ENCODE measurements around the gene ME2. TPM values are rescaled to one million over a fixed set of nuclear protein-coding genes. Genes with fewer than 3 reads are reported as not detected.

Gene ME2
- total RNA-seq, 1 experiment from 2014 or later = 49.0 TPM

- H3K27me3 ChIP-seq (ENCODE audit: insufficient read depth, low read length) = no peaks in the 10 kb centered on the region
- H4K20me1 ChIP-seq (ENCODE audit: insufficient read depth) = no peaks in the 10 kb centered on the region
- POLR2A ChIA-PET = no interaction called here
- H3K9ac ChIP-seq (ENCODE audit: low read length) = no peak overlapping the region
- H3K9me3 ChIP-seq (ENCODE audit: control insufficient read depth in 1 of 2, insufficient read depth in 1 of 2, low read depth in 1 of 2, low read length in 2 of 2) = no peaks in the 10 kb centered on the region
- intact Hi-C loops (cut with micrococcal nuclease) = no loop called here
- H3K4me3 ChIP-seq (replicated peaks in 1 of 2; ENCODE audit: low read depth in 1 of 2, low read length in 2 of 2) = no peak overlapping the region
- H3K27ac ChIP-seq (ENCODE audit: low read depth, low read length) = no peak overlapping the region
- ATAC-seq (no peak), DNase-seq (ENCODE audit: low read depth, low spot score) (no peak)
- H3K36me3 ChIP-seq (ENCODE audit: control insufficient read depth in 1 of 2, insufficient read depth in 2 of 2, low read length in 2 of 2) = peaks cover 0 to 7% of the 10 kb centered on the region in 2 experiments; a peak in 2 of 4 replicates
- BruUV-seq (replicated peaks) = no TSS peak
- no peaks in the 10 kb centered on the region for H3K4me1 ChIP-seq (ENCODE audit: control insufficient read depth in 1 of 2, insufficient read depth in 2 of 2, low read length in 2 of 2)
- no peaks in the 10 kb centered on the region for H3K9me2 ChIP-seq (ENCODE audit: insufficient read depth)
- H2AFZ ChIP-seq (ENCODE audit: low read depth, low read length, poor library complexity, severe bottlenecking) = no peak overlapping the region
- RAD21 ChIA-PET (ENCODE audit: low non-redundant PET in 1 of 2, low total read pairs in 2 of 2, uncharacterized antibody in 2 of 2, unreplicated experiment in 2 of 2) = no interaction called here
- no peaks in the 10 kb centered on the region for H3K79me2 ChIP-seq (ENCODE audit: insufficient read depth, low read length)
- TF ChIP-seq CBX3 (IDR thresholded peaks at IDR 0.05; ENCODE audit: low read depth) (no peak), ATF3 (IDR thresholded peaks at IDR 0.05) (no peak), MAX (IDR thresholded peaks at IDR 0.05) (no peak), POLR2A (IDR thresholded peaks at IDR 0.05; ENCODE audit: borderline replicate concordance, extremely low read depth, insufficient read depth, insufficient read length) (no peak), REST (IDR thresholded peaks at IDR 0.05; ENCODE audit: low read depth) (no peak), RAD21 (IDR thresholded peaks at IDR 0.05; ENCODE audit: low read depth) (no peak), CTCF (IDR thresholded peaks at IDR 0.05 in 2 of 3, conservative IDR thresholded peaks at IDR 0.05 in 1 of 3; ENCODE audit: borderline replicate concordance in 1 of 3, insufficient read depth in 1 of 3, low read depth in 2 of 3, low read length in 2 of 3) (no peak), ELF1 (IDR thresholded peaks at IDR 0.05; ENCODE audit: borderline replicate concordance, low read depth) (no peak), ZNF274 (IDR thresholded peaks at IDR 0.05; ENCODE audit: low read depth, low read length) (no peak), SP1 (IDR thresholded peaks at IDR 0.05; ENCODE audit: low read depth) (no peak), SIN3A (IDR thresholded peaks at IDR 0.05; ENCODE audit: low read depth) (no peak), POLR2AphosphoS5 (IDR thresholded peaks at IDR 0.05; ENCODE audit: low read depth, low read length) (no peak), EGR1 (IDR thresholded peaks at IDR 0.05; ENCODE audit: low read depth) (no peak), ZFX (IDR thresholded peaks at IDR 0.05) (no peak)
- H3K4me2 ChIP-seq (ENCODE audit: low read length) = no peak overlapping the region
- CTCF ChIA-PET = no interaction called here
Measured at GRCh38 chr18:50909261-50909660, 30.3 kb downstream of the ME2 start.

All from HCT116 (cell line).